Gastroesophageal sphincter (tissue), 4 donors: Measurements from ENCODE around the gene GIPC3. TPM values are rescaled to one million over a fixed set of nuclear protein-coding genes. Genes with fewer than 3 reads are reported as not detected.

ENCODE experiments used
- ATAC-seq: fragments of 150-250 bp; one replicate; pipeline ENCODE4 v1.9.1; 2016; ENCODE audit warnings: mild to moderate bottlenecking, moderate library complexity
- H3K27ac ChIP-seq, 4 donors: fragments of 200-600 bp; sonication (generic) in 3 of 4; 1 replicate in 3 of 4; 2 replicates in 1 of 4; pipeline ENCODE4 v1.5.1; 2016 to 2019
- H3K27me3 ChIP-seq: fragments of 200-600 bp; sonication (generic); one replicate; pipeline ENCODE4 v1.5.1; 2019
- H3K36me3 ChIP-seq, 2 donors: fragments of 200-600 bp; sonication (generic); one replicate each; pipeline ENCODE4 v1.5.1; 2019; ENCODE audit warnings: control low read depth in 1 of 2
- H3K4me1 ChIP-seq, 3 donors: fragments of 200-600 bp; sonication (generic); 1 replicate in 2 of 3; 2 replicates in 1 of 3; pipeline ENCODE4 v1.5.1; 2016 to 2019; ENCODE audit warnings: control low read depth in 2 of 3
- H3K4me3 ChIP-seq, 2 donors: fragments of 200-600 bp; sonication (generic); one replicate each; pipeline ENCODE4 v1.5.1; 2019; ENCODE audit warnings: mild to moderate bottlenecking in 1 of 2, moderate library complexity in 1 of 2
- H3K9me3 ChIP-seq, 3 donors: fragments of 200-600 bp; sonication (generic); one replicate each; pipeline ENCODE4 v1.5.1; 2017 to 2019; ENCODE audit warnings: control low read depth in 2 of 3
- CTCF ChIP-seq, 4 experiments: fragments of 200-600 bp in 2 of 4; fragments of 450-650 bp in 2 of 4; sonication (generic) in 1 of 4; IDR thresholded peaks; one replicate each; pipeline ENCODE4 v1.5.1; 2017 to 2019; ENCODE audit warnings: antibody characterized with exemption in 4 of 4, mild to moderate bottlenecking in 2 of 4, moderate library complexity in 2 of 4
- EP300 ChIP-seq: sonication (generic); formaldehyde crosslinking; IDR thresholded peaks from one replicate; pipeline ENCODE4 v1.6.1; 2017; ENCODE audit warnings: antibody characterized with exemption, mild to moderate bottlenecking
- POLR2A ChIP-seq, 2 donors: fragments of 450-650 bp; IDR thresholded peaks; one replicate each; pipeline ENCODE4 v1.6.1; 2017; ENCODE audit warnings: antibody characterized with exemption in 2 of 2, mild to moderate bottlenecking in 2 of 2, moderate library complexity in 1 of 2
- POLR2AphosphoS5 ChIP-seq: sonication (generic); formaldehyde crosslinking; IDR thresholded peaks from one replicate; pipeline ENCODE4 v1.6.1; 2017; ENCODE audit warnings: antibody characterized with exemption
- WGBS, 2 donors: methylation state at CpG; one replicate each; pipeline ENCODE4 v1.1.5; 2018; ENCODE audit warnings: low coverage in 1 of 2; 5-methylcytosine and 5-hydroxymethylcytosine counted together
- total RNA-seq, 4 donors: library from RNA; depleted of rRNA; stranded (reverse); fragments of >200 nt; gene quantifications; one replicate each; pipeline ENCODE4 v1.1.0, GENCODE V29; 2016

The GIPC3 gene
- total RNA-seq, 4 donors from 2014 or later, result 0.94 to 16.8 (median 2.1) TPM

- no peaks in the 10 kb centered on the region for H3K9me3 ChIP-seq
- H3K27ac ChIP-seq, result no peak overlapping the region
- H3K36me3 ChIP-seq, result peaks cover 0 to 68% of the 10 kb centered on the region in 2 donors
- no peak for ATAC-seq
- WGBS, 2 donors, result 66% methylated on average over 5 of the region's 10 CpGs; no CpG with 5 or more reads in 1 of the 2 donors
- no peaks in the 10 kb centered on the region for H3K27me3 ChIP-seq
- H3K4me1 ChIP-seq, result peaks cover 0 to 11% (median 0%) of the 10 kb centered on the region in 3 donors
- no peak overlapping the region for H3K4me3 ChIP-seq
- TF ChIP-seq POLR2AphosphoS5, result no peak
Observed at GRCh38 chr19:3545669-3546034, 39.6 kb upstream of the GIPC3 start.

- Histone ChIP-seq H3K27me3 (no peaks in the 10 kb centered on the region), H3K27ac (no peak overlapping the region), H3K36me3 (peaks cover 0 to 72% of the 10 kb centered on the region in 2 donors), H3K4me1 (peaks cover 0 to 11% (median 0%) of the 10 kb centered on the region in 3 donors), H3K9me3 (no peaks in the 10 kb centered on the region), H3K4me3 (no peak overlapping the region)
- TF ChIP-seq POLR2AphosphoS5, result no peak
- no CpG with 5 or more reads among the region's 23 CpGs for WGBS, 2 donors
- no peak for ATAC-seq
Observed at GRCh38 chr19:3546119-3546518, 39.2 kb upstream of the GIPC3 start.

- Histone ChIP-seq H3K4me3 (no peak overlapping the region), H3K27ac (no peak overlapping the region), H3K9me3 (no peaks in the 10 kb centered on the region), H3K36me3 (peaks cover 0 to 74% of the 10 kb centered on the region in 2 donors), H3K27me3 (no peaks in the 10 kb centered on the region), H3K4me1 (peaks cover 0 to 11% (median 0%) of the 10 kb centered on the region in 3 donors)
- ATAC-seq, result no peak
- TF ChIP-seq EP300 (no peak), CTCF (IDR thresholded peaks at IDR 0.05) (peak in 3 of 4 experiments; percentile 36 to 60 (median 46))
- WGBS, 2 donors, result 33% methylated on average over 2 of the region's 15 CpGs; no CpG with 5 or more reads in 1 of the 2 donors
Observed at GRCh38 chr19:3547301-3547731, 38.0 kb upstream of the GIPC3 start.

- H3K4me3 ChIP-seq, result no peak overlapping the region
- no peaks in the 10 kb centered on the region for H3K9me3 ChIP-seq
- no CpG with 5 or more reads among the region's 36 CpGs for WGBS, 2 donors
- peaks cover 0 to 71% of the 10 kb centered on the region in 2 donors for H3K36me3 ChIP-seq
- ATAC-seq, result no peak
- no peak for TF ChIP-seq CTCF (IDR thresholded peaks at IDR 0.05)
- TF ChIP-seq POLR2AphosphoS5, result no peak
- no peak for TF ChIP-seq POLR2A (IDR thresholded peaks at IDR 0.05)
- TF ChIP-seq EP300, result no peak
- no peak overlapping the region for H3K27ac ChIP-seq
- H3K4me1 ChIP-seq, result peaks cover 0 to 14% (median 0%) of the 10 kb centered on the region in 3 donors
- no peaks in the 10 kb centered on the region for H3K27me3 ChIP-seq
Observed at GRCh38 chr19:3547767-3548282, 37.5 kb upstream of the GIPC3 start.

GRCh38 chr19:3548606-3549005 lies 36.7 kb upstream of the GIPC3 start:
- ATAC-seq, result no peak
- H3K9me3 ChIP-seq, result no peaks in the 10 kb centered on the region
- no peak for TF ChIP-seq CTCF (IDR thresholded peaks at IDR 0.05)
- no peak for TF ChIP-seq EP300
- TF ChIP-seq POLR2A (IDR thresholded peaks at IDR 0.05), result no peak
- TF ChIP-seq POLR2AphosphoS5, result no peak
- H3K27ac ChIP-seq, result no peak overlapping the region
- no peaks in the 10 kb centered on the region for H3K27me3 ChIP-seq
- peaks cover 0 to 20% (median 0%) of the 10 kb centered on the region in 3 donors for H3K4me1 ChIP-seq
- peaks cover 0 to 63% of the 10 kb centered on the region in 2 donors for H3K36me3 ChIP-seq
- 85% methylated on average over 4 of the region's 14 CpGs; no CpG with 5 or more reads in 1 of the 2 donors for WGBS, 2 donors
- no peak overlapping the region for H3K4me3 ChIP-seq

GRCh38 chr19:3549816-3550215 lies 35.5 kb upstream of the GIPC3 start:
- no peak overlapping the region for H3K27ac ChIP-seq
- WGBS, 2 donors, result 85 to 87% methylated on average over 3 to 5 of the region's 10 CpGs

More at GRCh38 chr19:3549816-3550215, 35.5 kb upstream of the GIPC3 start:
- Histone ChIP-seq H3K9me3 (no peaks in the 10 kb centered on the region), H3K4me1 (peaks cover 0 to 29% (median 0%) of the 10 kb centered on the region in 3 donors), H3K27me3 (no peaks in the 10 kb centered on the region), H3K4me3 (no peak overlapping the region), H3K36me3 (peaks cover 0 to 51% of the 10 kb centered on the region in 2 donors)
- no peak for TF ChIP-seq EP300
- no peak for TF ChIP-seq POLR2AphosphoS5
- no peak for ATAC-seq
